ENCODE results near the gene PAM.

GRCh38 chr5:102782217-102782872, 27.2 kb downstream of the PAM start:
- TF ChIP-seq, protein P1, sequence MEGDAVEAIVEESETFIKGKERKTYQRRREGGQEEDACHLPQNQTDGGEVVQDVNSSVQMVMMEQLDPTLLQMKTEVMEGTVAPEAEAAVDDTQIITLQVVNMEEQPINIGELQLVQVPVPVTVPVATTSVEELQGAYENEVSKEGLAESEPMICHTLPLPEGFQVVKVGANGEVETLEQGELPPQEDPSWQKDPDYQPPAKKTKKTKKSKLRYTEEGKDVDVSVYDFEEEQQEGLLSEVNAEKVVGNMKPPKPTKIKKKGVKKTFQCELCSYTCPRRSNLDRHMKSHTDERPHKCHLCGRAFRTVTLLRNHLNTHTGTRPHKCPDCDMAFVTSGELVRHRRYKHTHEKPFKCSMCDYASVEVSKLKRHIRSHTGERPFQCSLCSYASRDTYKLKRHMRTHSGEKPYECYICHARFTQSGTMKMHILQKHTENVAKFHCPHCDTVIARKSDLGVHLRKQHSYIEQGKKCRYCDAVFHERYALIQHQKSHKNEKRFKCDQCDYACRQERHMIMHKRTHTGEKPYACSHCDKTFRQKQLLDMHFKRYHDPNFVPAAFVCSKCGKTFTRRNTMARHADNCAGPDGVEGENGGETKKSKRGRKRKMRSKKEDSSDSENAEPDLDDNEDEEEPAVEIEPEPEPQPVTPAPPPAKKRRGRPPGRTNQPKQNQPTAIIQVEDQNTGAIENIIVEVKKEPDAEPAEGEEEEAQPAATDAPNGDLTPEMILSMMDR (IDR thresholded peaks at IDR 0.05): no peak
- no peak for TF ChIP-seq ZFX (IDR thresholded peaks at IDR 0.05; ENCODE audit: borderline replicate concordance)

Data from 22Rv1 (cell line).